HepG2 (cell line): ENCODE data around the gene USF1. TPM values are rescaled to one million over a fixed set of nuclear protein-coding genes. Genes with fewer than 3 reads are reported as not detected.

Source experiments
- ATAC-seq: fragments of 200-7000 bp; cut with Tn5 transposase; 3 replicates; pipeline ENCODE4 v1.9.1; 2020; ENCODE audit warnings: mild to moderate bottlenecking, moderate library complexity
- BruUV-seq: library from RNA; stranded (reverse); fragments of 400-500 nt; replicated peaks from 2 replicates; lab custom pipeline; 2021; lab: Mats Ljungman, UMichigan
- CTCF ChIA-PET: fragments of 300-600 bp; formaldehyde crosslinking; extraction: SDS; loops from one replicate; lab custom pipeline; 2021; ENCODE audit warnings: low total read pairs, inconsistent platforms, low intra/inter-chr PET ratio; lab: Yijun Ruan, JAX
- POLR2A ChIA-PET: fragments of 350-600 bp; sonication (Branson Sonifier 250); formaldehyde crosslinking; loops from one replicate; lab custom pipeline; 2020; ENCODE audit warnings: antibody characterized with exemption, inconsistent platforms; lab: Yijun Ruan, JAX
- DNase-seq: peaks from one replicate; pipeline ENCODE4 v3.0.0-alpha.2; 2015; ENCODE audit warnings: low spot score
- FAIRE-seq: peaks from 3 replicates; lab custom pipeline; 2011; peaks lifted over from hg19 to GRCh38; lab: Jason Lieb, UNC
- H2AFZ ChIP-seq: one replicate; pipeline ENCODE4 v1.6.1; 2011; ENCODE audit warnings: low read length, inconsistent platforms
- H3K27ac ChIP-seq: fragments of 300-600 bp; 3 replicates; pipeline ENCODE4 v1.8.0; 2011; ENCODE audit warnings: mixed run types, mild to moderate bottlenecking, mixed read lengths, low read length, inconsistent platforms; ENCODE audit not compliant: insufficient read depth; ENCODE audit errors: extremely low read length
- H3K27me3 ChIP-seq, 2 experiments: fragments of 200-600 bp in 1 of 2; 2 replicates in 1 of 2; 3 replicates in 1 of 2; pipeline versions ENCODE4 v1.6.0 to v1.8.0; 2011; ENCODE audit warnings: low read length in 2 of 2, mild to moderate bottlenecking in 2 of 2, moderate library complexity in 2 of 2, inconsistent platforms in 1 of 2; ENCODE audit not compliant: insufficient read depth in 2 of 2, control insufficient read depth in 1 of 2
- H3K36me3 ChIP-seq, 2 experiments: fragments of 200-600 bp in 1 of 2; replicated peaks in 1 of 2; 2 replicates in 1 of 2; 3 replicates in 1 of 2; pipeline versions ENCODE4 v1.5.1 to v1.8.0; 2011; ENCODE audit warnings: low read length in 2 of 2, inconsistent platforms in 1 of 2; ENCODE audit not compliant: insufficient read depth in 2 of 2, control insufficient read depth in 1 of 2
- H3K4me1 ChIP-seq: 2 replicates; pipeline ENCODE4 v1.5.1; 2012; ENCODE audit warnings: low read length, inconsistent platforms; ENCODE audit not compliant: insufficient read depth
- H3K4me2 ChIP-seq: 2 replicates; pipeline ENCODE4 v1.6.0; 2011; ENCODE audit warnings: low read depth, low read length, inconsistent platforms
- H3K4me3 ChIP-seq, 3 experiments: fragments of 200-600 bp in 1 of 3; sonication (generic), shearing (Covaris generic) in 1 of 3; replicated peaks in 1 of 3; 2 replicates each; pipeline ENCODE4 v1.5.1; 2011 to 2016; ENCODE audit warnings: low read length in 3 of 3, inconsistent platforms in 2 of 3, low read depth in 2 of 3, mild to moderate bottlenecking in 2 of 3, control low read depth in 1 of 3, mixed read lengths in 1 of 3; ENCODE audit not compliant: insufficient read depth in 1 of 3
- H3K79me2 ChIP-seq: one replicate; pipeline ENCODE4 v1.6.1; 2011; ENCODE audit warnings: low read length, inconsistent platforms; ENCODE audit not compliant: insufficient read depth
- H3K9ac ChIP-seq: 2 replicates; pipeline ENCODE4 v1.6.0; 2011; ENCODE audit warnings: mild to moderate bottlenecking, low read depth, low read length, inconsistent platforms; ENCODE audit not compliant: insufficient read depth
- H3K9me3 ChIP-seq: 2 replicates; pipeline ENCODE4 v1.5.1; 2012; ENCODE audit warnings: mild to moderate bottlenecking, low read length
- H4K20me1 ChIP-seq: 2 replicates; pipeline ENCODE4 v1.6.0; 2011; ENCODE audit warnings: inconsistent platforms, mild to moderate bottlenecking, low read length, moderate library complexity; ENCODE audit not compliant: insufficient read depth
- ARNT2 ChIP-seq: sonication (generic); formaldehyde crosslinking; IDR thresholded peaks from 2 replicates; pipeline ENCODE4 v1.8.0; 2022; ENCODE audit warnings: mild to moderate bottlenecking, low read depth, missing genetic modification reagents, moderate library complexity
- HNRNPH1 ChIP-seq: fragments of 200-400 bp; formaldehyde crosslinking; optimal IDR thresholded peaks from 2 replicates; pipeline ENCODE3; 2017; ENCODE audit warnings: mild to moderate bottlenecking, low read depth, low read length
- REL ChIP-seq: sonication (generic); formaldehyde crosslinking; conservative IDR thresholded peaks from 2 replicates; pipeline ENCODE4 v1.8.0; 2022; ENCODE audit warnings: mild to moderate bottlenecking, missing genetic modification reagents, moderate library complexity
- TMF1 ChIP-seq: sonication (generic); formaldehyde crosslinking; IDR thresholded peaks from 2 replicates; pipeline ENCODE4 v1.8.1; 2022; ENCODE audit warnings: low read depth, missing genetic modification reagents
- ZNF546 ChIP-seq: sonication (generic); formaldehyde crosslinking; conservative IDR thresholded peaks from 2 replicates; pipeline ENCODE4 v1.8.1; 2023; ENCODE audit warnings: mild to moderate bottlenecking, missing genetic modification reagents
- ZNF703 ChIP-seq: sonication (generic); formaldehyde crosslinking; IDR thresholded peaks from 2 replicates; pipeline ENCODE4 v1.5.1; 2020; ENCODE audit warnings: missing genetic modification reagents, mild to moderate bottlenecking, moderate library complexity, borderline replicate concordance
- WGBS: methylation state at CpG from one replicate; pipeline ENCODE4 v1.1.6; 2017; ENCODE audit warnings: low lambda C conversion rate; 5-methylcytosine and 5-hydroxymethylcytosine counted together
- in situ Hi-C: cut with HindIII; loops from 2 replicates; pipeline ENCODE4 v1.10.0; 2017; ENCODE audit warnings: low pct_unique_long_range_greater_than_20kb; ENCODE audit not compliant: extremely low pct_ligation_motif_present
- intact Hi-C: fragments of 100-400 bp; cut with micrococcal nuclease; formaldehyde crosslinking; loops from one replicate; pipeline ENCODE4 v1.10.0; 2022; ENCODE audit not compliant: unreplicated experiment
- polyA plus RNA-seq, 8 experiments: library from polyadenylated mRNA; depleted of rRNA in 3 of 8; stranded (reverse) in 7 of 8; unstranded in 1 of 8; fragments of >200 nt; fragmentation: Illumina TruSeq in 4 of 8; extraction: Trizol in 4 of 8; gene quantifications; 2 replicates each; pipeline versions ENCODE4 v1.2.1 to v1.2.3, GENCODE V29; 2011 to 2016; ENCODE audit warnings: low read depth in 4 of 8, missing spikeins in 1 of 8, mixed read lengths in 1 of 8; ENCODE audit not compliant: insufficient read depth in 1 of 8
- total RNA-seq, 5 experiments: library from RNA; depleted of rRNA; stranded (reverse); fragments of >200 nt; fragmentation: Illumina TruSeq; extraction: Trizol; gene quantifications; 2 replicates each; pipeline ENCODE4 v1.2.3, GENCODE V29; 2016; ENCODE audit warnings: low read depth in 1 of 5
- TF ChIP-seq, protein P1 (sequence below): sonication (generic); formaldehyde crosslinking; IDR thresholded peaks from 2 replicates; pipeline ENCODE4 v1.5.1; 2020; ENCODE audit warnings: missing genetic modification reagents, mild to moderate bottlenecking, borderline replicate concordance
- TF ChIP-seq, protein P2 (sequence below): IDR thresholded peaks from 2 replicates; pipeline ENCODE4 v1.6.1; 2012; ENCODE audit warnings: low read depth, low read length, improper control_type of control experiment

The USF1 gene
- total and polyA plus RNA-seq, 2 of the 13 experiments (the other 11 are each of a cell fraction or from before 2014, with no cell fraction given): 26.9 to 39.4 TPM

GRCh38 chr1:161086457-161086856 is 40.7 kb upstream of the USF1 start:
- ChIA-PET POLR2A (no interaction called here), CTCF (no interaction called here)
- H3K79me2 ChIP-seq: no peaks in the 10 kb centered on the region
- ATAC-seq (no peak), FAIRE-seq (no peak), DNase-seq (no peak)
- no peak overlapping the region for H2AFZ ChIP-seq
- no TSS peak for BruUV-seq
- H3K27me3 ChIP-seq: peaks cover 3 to 27% of the 10 kb centered on the region in 2 experiments; a peak in 3 of 5 replicates
- H3K36me3 ChIP-seq: no peaks in the 10 kb centered on the region
- H3K4me3 ChIP-seq: no peak overlapping the region
- H3K27ac ChIP-seq: no peak overlapping the region
- WGBS: 15% methylated on average over 3 of the region's 4 CpGs
- H3K4me2 ChIP-seq: no peak overlapping the region
- in situ Hi-C loops (no loop called here), intact Hi-C loops (no loop called here)
- no peaks in the 10 kb centered on the region for H4K20me1 ChIP-seq
- H3K9me3 ChIP-seq: no peaks in the 10 kb centered on the region
- H3K4me1 ChIP-seq: peaks cover 46% of the 10 kb centered on the region
- no peak overlapping the region for H3K9ac ChIP-seq
- TF ChIP-seq ZNF546 (CRISPR knock-in tag): no peak
- TF ChIP-seq HNRNPH1: no peak
- no peak for TF ChIP-seq ARNT2 (CRISPR knock-in tag)
- TF ChIP-seq REL (CRISPR knock-in tag): no peak
- TF ChIP-seq TMF1 (CRISPR knock-in tag): no peak
- TF ChIP-seq ZNF703 (CRISPR knock-in tag): no peak
- TF ChIP-seq, protein P1, sequence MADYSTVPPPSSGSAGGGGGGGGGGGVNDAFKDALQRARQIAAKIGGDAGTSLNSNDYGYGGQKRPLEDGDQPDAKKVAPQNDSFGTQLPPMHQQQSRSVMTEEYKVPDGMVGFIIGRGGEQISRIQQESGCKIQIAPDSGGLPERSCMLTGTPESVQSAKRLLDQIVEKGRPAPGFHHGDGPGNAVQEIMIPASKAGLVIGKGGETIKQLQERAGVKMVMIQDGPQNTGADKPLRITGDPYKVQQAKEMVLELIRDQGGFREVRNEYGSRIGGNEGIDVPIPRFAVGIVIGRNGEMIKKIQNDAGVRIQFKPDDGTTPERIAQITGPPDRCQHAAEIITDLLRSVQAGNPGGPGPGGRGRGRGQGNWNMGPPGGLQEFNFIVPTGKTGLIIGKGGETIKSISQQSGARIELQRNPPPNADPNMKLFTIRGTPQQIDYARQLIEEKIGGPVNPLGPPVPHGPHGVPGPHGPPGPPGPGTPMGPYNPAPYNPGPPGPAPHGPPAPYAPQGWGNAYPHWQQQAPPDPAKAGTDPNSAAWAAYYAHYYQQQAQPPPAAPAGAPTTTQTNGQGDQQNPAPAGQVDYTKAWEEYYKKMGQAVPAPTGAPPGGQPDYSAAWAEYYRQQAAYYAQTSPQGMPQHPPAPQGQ (CRISPR knock-in tag): no peak
- TF ChIP-seq, protein P2, sequence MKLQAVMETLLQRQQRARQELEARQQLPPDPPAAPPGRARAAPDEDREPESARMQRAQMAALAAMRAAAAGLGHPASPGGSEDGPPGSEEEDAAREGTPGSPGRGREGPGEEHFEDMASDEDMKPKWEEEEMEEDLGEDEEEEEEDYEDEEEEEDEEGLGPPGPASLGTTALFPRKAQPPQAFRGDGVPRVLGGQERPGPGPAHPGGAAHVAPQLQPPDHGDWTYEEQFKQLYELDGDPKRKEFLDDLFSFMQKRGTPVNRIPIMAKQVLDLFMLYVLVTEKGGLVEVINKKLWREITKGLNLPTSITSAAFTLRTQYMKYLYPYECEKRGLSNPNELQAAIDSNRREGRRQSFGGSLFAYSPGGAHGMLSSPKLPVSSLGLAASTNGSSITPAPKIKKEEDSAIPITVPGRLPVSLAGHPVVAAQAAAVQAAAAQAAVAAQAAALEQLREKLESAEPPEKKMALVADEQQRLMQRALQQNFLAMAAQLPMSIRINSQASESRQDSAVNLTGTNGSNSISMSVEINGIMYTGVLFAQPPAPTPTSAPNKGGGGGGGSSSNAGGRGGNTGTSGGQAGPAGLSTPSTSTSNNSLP: no peak
